COR-L47 (cell line): ENCODE data around the gene PDLIM5.

Source experiments
- DNase-seq: peaks from one replicate; lab custom pipeline; 2025; lab: John Stamatoyannopoulos, UW

The PDLIM5 gene

GRCh38 chr4:94700298-94700697, 248.6 kb downstream of the PDLIM5 start:
- no peak for DNase-seq

- no peak for DNase-seq
Measured at GRCh38 chr4:94701631-94702300, 250.0 kb downstream of the PDLIM5 start.

GRCh38 chr4:94711635-94712034, 259.9 kb downstream of the PDLIM5 start:
- DNase-seq, result no peak

DNA sequence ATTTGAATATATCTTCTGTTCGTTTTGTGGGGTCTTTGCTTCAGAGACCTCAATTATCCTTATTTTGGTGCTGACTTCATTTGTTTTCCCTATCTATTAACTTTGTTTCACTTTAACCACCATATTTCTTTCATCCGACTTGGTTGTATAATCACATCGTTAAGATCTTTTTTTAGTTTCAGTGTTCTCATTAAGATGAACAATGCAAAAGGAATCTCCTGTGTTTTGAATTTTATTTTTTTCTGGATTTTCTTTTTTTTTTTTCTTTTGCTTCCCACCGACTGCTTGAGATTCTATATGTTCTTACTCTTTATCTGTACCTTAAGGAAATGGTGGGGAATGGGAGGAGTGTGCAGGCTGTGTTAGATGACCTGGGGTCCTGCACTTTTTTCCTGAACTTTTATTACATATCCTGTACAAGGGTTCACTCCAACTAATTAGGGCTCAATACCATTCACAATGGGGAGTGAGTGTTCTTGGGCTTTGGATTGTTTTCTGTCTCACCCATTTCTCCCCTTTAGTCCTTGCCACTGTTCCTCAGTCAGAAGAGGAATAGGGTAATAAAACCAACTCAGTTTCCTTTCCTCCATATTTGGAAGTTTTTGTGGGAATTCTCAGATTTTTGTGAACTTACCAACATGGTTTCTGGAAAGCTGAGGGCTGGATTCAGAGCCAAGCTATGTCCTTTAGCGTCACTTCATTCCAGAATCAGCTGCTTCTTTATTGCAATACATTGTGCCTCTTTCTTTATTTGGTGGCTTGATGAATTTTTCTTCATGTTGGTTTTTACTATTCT, 262.8 kb downstream of the PDLIM5 start:
- DNase-seq, result no peak

- DNase-seq, result no peak
Measured at GRCh38 chr4:94715726-94716125, 264.0 kb downstream of the PDLIM5 start.
